ENCODE measurements around the gene PRKN. TPM values are rescaled to one million over a fixed set of nuclear protein-coding genes. Genes with fewer than 3 reads are reported as not detected.

The PRKN gene
- total RNA-seq, 4 donors from 2014 or later = 9.6 to 17.0 (median 11.6) TPM

DNA sequence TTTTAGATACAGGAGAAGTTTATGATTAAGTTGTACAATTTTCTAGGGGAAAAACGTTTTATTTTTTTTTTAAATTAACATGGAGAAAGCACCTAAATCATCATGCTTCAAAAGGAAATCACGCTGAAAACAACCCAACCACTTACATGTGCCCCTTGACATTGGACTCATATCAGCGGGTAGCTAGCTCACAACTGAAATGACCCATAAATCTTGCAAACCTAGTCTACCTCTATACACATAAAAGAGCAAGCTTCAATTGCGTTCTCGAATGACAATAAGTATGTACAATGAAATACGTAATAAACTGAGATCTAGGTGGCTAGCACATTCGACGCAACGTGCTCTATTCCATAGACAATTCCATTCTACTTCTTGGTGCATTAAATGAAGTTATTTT, 730.8 kb downstream of the PRKN start:
- TF ChIP-seq, protein P1, sequence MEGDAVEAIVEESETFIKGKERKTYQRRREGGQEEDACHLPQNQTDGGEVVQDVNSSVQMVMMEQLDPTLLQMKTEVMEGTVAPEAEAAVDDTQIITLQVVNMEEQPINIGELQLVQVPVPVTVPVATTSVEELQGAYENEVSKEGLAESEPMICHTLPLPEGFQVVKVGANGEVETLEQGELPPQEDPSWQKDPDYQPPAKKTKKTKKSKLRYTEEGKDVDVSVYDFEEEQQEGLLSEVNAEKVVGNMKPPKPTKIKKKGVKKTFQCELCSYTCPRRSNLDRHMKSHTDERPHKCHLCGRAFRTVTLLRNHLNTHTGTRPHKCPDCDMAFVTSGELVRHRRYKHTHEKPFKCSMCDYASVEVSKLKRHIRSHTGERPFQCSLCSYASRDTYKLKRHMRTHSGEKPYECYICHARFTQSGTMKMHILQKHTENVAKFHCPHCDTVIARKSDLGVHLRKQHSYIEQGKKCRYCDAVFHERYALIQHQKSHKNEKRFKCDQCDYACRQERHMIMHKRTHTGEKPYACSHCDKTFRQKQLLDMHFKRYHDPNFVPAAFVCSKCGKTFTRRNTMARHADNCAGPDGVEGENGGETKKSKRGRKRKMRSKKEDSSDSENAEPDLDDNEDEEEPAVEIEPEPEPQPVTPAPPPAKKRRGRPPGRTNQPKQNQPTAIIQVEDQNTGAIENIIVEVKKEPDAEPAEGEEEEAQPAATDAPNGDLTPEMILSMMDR (IDR thresholded peaks at IDR 0.05; ENCODE audit: low read depth) = no peak

DNA sequence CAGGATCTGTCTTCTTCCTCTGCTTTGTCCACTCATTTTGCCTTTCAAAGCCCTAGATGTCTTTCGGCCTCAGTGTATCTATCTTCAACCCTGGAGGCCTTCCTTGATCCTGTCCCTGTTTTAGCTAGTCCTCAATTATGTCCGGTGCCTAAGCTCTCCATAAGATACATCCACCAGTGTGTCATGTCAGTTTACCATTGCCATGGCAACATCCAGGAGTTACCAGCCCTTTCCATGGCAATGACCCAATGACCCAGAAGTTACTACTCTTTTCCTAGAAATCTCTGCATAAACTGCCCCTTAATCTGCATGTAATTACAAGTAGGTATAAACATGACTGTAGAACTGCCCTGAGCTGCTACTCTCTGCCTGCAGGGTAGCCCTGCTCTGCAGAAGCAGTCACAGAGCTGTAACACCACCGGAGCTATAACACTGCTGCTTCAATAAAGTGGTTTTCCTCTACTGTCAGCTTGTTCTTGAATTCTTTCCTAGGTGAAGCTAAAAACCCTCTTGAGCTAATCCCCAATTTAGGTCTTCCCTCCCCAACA, 741.6 kb downstream of the PRKN start:
- TF ChIP-seq, protein P1 (IDR thresholded peaks at IDR 0.05; ENCODE audit: low read depth) = no peak

DNA sequence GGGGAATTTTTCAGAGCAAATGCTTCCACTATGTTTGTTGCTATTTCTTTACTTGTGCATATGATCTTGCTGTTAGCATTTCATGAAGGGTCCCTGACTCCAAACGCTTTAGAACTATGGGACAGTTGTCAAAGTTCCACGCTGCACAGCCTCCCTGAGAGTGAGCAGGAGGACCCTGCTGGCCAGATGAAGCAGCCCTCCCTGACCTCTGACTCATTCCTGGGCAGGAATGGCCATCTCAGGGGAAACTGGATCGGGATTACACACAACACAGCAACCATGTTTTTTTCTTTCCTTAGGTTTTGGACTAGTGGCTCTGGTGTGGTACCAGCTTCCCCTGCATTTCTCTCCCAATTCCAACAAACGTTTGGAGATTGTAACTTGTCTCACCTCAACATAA, 742.9 kb downstream of the PRKN start:
- TF ChIP-seq, protein P1 (IDR thresholded peaks at IDR 0.05; ENCODE audit: low read depth) = no peak

DNA sequence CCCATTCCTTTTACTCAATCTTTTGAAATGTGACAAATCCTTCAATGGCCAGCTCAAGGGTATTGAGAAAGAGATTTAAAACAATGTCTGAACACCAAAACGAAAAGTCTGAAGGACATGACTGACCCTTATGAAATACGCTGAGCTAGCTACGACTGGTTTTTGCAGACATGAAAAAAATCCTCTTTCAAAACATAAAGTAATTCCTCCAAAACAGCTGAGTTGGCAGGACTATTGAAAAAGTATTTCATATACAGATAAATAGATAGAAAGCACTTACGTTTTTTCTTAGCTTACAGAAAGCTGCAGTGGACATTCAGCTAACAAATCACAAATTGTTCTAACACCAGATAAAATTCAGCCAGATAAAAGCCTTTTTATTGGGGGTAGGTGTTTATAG, 751.0 kb downstream of the PRKN start:
- TF ChIP-seq, protein P1 (IDR thresholded peaks at IDR 0.05; ENCODE audit: low read depth) = no peak

DNA sequence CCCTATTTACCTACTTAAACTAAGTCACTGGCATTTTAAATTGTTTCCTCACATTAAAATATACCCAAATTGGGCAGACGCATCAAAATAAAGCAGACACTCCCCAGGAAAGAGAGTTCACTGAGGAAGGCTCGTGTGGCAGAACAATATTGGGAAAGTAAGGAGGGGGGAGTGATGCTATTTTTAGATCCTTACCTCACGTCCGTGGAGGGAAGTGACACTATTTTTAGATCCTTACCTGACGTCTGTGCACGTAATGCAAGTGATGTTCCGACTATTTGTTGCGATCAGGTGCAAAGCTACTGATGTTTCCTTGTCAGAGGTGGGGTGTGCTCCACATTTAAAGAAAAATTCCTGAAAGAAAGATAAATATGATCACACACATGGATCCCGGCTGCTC, 754.5 kb downstream of the PRKN start:
- TF ChIP-seq, protein P1 (IDR thresholded peaks at IDR 0.05; ENCODE audit: low read depth) = no peak

DNA sequence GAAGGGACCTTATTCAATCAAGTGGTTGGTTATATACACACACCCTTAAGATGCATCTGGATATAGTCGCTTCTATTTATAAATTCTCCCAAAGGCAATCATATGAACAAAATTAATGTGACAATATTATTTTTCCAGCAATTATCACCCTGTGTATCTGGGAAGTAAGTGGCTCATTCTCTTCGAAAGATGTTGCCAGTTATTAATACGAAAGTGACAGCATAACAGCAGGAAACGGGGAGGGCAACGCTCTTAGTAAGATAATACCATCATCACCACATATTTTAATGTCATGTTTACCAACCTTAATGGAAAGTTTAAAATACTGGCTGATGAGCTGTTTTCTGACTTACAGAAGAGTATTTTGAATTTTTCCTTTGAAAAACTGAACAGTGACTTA, 756.5 kb downstream of the PRKN start:
- TF ChIP-seq, protein P1 (IDR thresholded peaks at IDR 0.05; ENCODE audit: low read depth) = no peak

DNA sequence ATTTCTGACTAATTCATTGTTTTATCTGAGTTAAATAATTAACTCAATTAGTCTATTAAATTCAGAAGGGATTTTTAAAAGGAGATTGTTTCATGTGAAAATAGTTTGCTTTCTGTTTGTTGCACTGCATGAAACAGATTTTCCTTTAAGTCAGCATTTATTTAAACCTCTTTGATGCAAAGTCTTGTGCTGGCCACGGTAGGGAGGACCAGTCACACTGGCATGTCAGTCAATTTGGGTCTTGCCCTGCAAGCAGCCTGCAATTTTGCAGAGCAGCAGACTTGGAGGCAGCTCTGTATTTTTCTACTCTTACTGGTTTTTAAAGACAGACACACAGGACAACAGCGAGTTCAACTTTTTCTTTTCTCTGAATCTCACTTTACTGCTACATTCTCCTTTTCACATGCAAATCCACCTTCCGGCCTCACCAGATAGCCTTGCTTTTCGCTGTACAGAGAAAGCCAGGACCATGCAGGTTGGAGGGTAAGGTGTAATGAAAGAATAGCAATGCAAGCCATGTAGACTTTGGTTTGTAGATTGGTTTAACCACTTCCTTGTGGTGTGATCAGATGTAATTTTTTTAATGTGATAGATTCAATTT, 763.8 kb downstream of the PRKN start:
- TF ChIP-seq, protein P1 (IDR thresholded peaks at IDR 0.05; ENCODE audit: low read depth) = no peak
